ENCODE measurements around the gene VPS72.

- TF ChIP-seq CTCF (IDR thresholded peaks at IDR 0.05): no peak
- no peak for TF ChIP-seq POLR2A (IDR thresholded peaks at IDR 0.05)
These were observed 47.0 kb downstream of the VPS72 start for GRCh38 chr1:151143057-151143435.
